Ovary (tissue), 9 donors: Measurements from ENCODE around the gene FARP1. TPM values are rescaled to one million over a fixed set of nuclear protein-coding genes. Genes with fewer than 3 reads are reported as not detected.

Source experiments
- DNase-seq, 5 donors: peaks; one replicate each; pipeline ENCODE4 v3.0.0-alpha.2; 2019 to 2020
- H3K27ac ChIP-seq, 2 donors: fragments of 200-600 bp; one replicate each; pipeline versions ENCODE4 v1.5.1 to v1.8.0; 2019 to 2022
- H3K27me3 ChIP-seq: fragments of 200-600 bp; one replicate; pipeline ENCODE4 v1.8.0; 2022
- H3K36me3 ChIP-seq: fragments of 200-600 bp; sonication (generic); one replicate; pipeline ENCODE4 v1.5.1; 2019
- H3K4me1 ChIP-seq: one replicate; pipeline ENCODE4 v1.8.1; 2013; ENCODE audit warnings: mild to moderate bottlenecking, moderate library complexity; ENCODE audit not compliant: insufficient read depth
- H3K4me3 ChIP-seq: fragments of 200-600 bp; sonication (generic); one replicate; pipeline ENCODE4 v1.5.1; 2017
- H3K9me3 ChIP-seq, 2 donors: fragments of 200-600 bp in 1 of 2; sonication (generic) in 1 of 2; one replicate each; pipeline versions ENCODE4 v1.5.1 to v1.8.1; 2013 to 2019; ENCODE audit warnings: mild to moderate bottlenecking in 1 of 2, moderate library complexity in 1 of 2
- CTCF ChIP-seq, 3 donors: fragments of 450-650 bp in 2 of 3; fragments of 200-600 bp in 1 of 3; IDR thresholded peaks; one replicate each; pipeline versions ENCODE4 v1.5.1 to v1.8.0; 2016 to 2022; ENCODE audit warnings: antibody characterized with exemption in 3 of 3, mild to moderate bottlenecking in 1 of 3
- EP300 ChIP-seq: sonication (generic); formaldehyde crosslinking; IDR thresholded peaks from one replicate; pipeline ENCODE4 v1.6.1; 2017; ENCODE audit warnings: antibody characterized with exemption
- POLR2A ChIP-seq: fragments of 450-650 bp; IDR thresholded peaks from one replicate; pipeline ENCODE4 v1.6.1; 2017; ENCODE audit warnings: antibody characterized with exemption, mild to moderate bottlenecking, moderate library complexity
- WGBS, 3 donors: extraction: QIAGEN DNeasy Blood & Tissue Kit in 1 of 3; methylation state at CpG; one replicate each; pipeline versions ENCODE4 v1.1.5 to v1.1.7; 2013 to 2017; 5-methylcytosine and 5-hydroxymethylcytosine counted together
- intact Hi-C, 4 donors: fragments of 100-400 bp; cut with DNase I; formaldehyde crosslinking; loops; one replicate each; pipeline versions ENCODE4 v1.11.0 to v1.15.1; 2022 to 2023
- polyA plus RNA-seq, 2 donors: library from polyadenylated mRNA; stranded (reverse); fragments of 200-250 nt in 1 of 2; fragments of 350-450 nt in 1 of 2; fragmentation: Illumina TruSeq in 1 of 2; extraction: RNeasy Lipid Tissue Mini Kit (QIAGEN cat#74804) in 1 of 2; gene quantifications; one replicate each; pipeline ENCODE4 v1.2.3, GENCODE V29; 2013 to 2014
- total RNA-seq, 7 donors: library from RNA; depleted of rRNA in 2 of 7; stranded (reverse); fragments of >200 nt in 2 of 7; fragmentation: NEBNext Ultra II Directional in 3 of 7; extraction: Animal tissue kit (Norgen Biotek cat#: 25700) in 3 of 7; gene quantifications; one replicate each; pipeline versions ENCODE4 v1.1.0 to v1.2.4, GENCODE V29; 2016 to 2023
- donor health status: DM: no; HTN: no; CAD: no; lungs with moderate emphysema.
- donor health status: DM: no; HTN: no; CAD: no.
- donor health status: Bipolar disorder and iron deficiency.
- donor health status: DM: yes; HTN: yes; CAD: no.
- donor health status: DM: no; HTN: no; CAD: no.
- donor health status: DM: yes; HTN: yes; CAD: no.

FARP1 gene
- total and polyA plus RNA-seq, 9 donors = 10.2 to 90.1 (median 35.6) TPM

- Histone ChIP-seq H3K27ac (no peak overlapping the region), H3K27me3 (no peaks in the 10 kb centered on the region), H3K4me1 (peaks cover 2% of the 10 kb centered on the region), H3K9me3 (no peaks in the 10 kb centered on the region), H3K36me3 (no peaks in the 10 kb centered on the region), H3K4me3 (no peak overlapping the region)
- TF ChIP-seq CTCF (IDR thresholded peaks at IDR 0.05) (no peak), POLR2A (no peak), EP300 (no peak)
- no peak for DNase-seq
- 88 to 94% (median 91%) methylated on average over 10 to 11 of the region's 11 CpGs for WGBS, 3 donors
- intact Hi-C loops = loop anchor here (5.0 to 10.0 kb wide), 6 partner anchors 129 to 301 kb away; partner anchors contain the start of genes STK24 (in 3 of the 4) and FARP1 (in 1 of the 4)
Measured at GRCh38 chr13:98446234-98446621, 303.3 kb downstream of the FARP1 start.

DNA sequence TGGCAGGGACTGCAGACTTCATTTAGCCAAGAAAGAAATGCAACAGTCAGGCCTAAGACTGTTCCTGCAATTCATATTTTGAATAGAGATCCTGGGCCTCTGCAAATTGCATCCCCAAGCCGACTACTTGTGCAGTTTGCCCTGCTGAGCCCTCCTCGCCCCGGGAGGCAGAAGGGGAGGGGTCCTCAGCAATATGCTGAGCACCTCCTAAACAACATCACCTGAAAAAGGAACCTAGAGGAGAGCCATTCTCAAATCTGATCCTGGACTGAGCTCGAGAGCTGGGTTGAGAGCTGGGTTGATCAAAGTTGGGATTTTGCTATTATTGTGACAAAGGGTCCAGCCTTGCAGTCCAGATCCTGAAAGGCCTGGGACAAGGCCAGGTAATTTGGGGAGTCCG, 304.2 kb downstream of the FARP1 start:
- TF ChIP-seq EP300 (no peak), POLR2A (no peak), CTCF (IDR thresholded peaks at IDR 0.05) (no peak)
- Histone ChIP-seq H3K4me3 (no peak overlapping the region), H3K27ac (no peak overlapping the region), H3K4me1 (peaks cover 4% of the 10 kb centered on the region), H3K27me3 (no peaks in the 10 kb centered on the region), H3K36me3 (no peaks in the 10 kb centered on the region), H3K9me3 (no peaks in the 10 kb centered on the region)
- WGBS, 3 donors = 86 to 91% (median 87%) methylated on average over 5 of the region's 5 CpGs
- intact Hi-C loops = loop anchor here (5.0 to 10.0 kb wide), 6 partner anchors 128 to 302 kb away; partner anchors contain the start of genes STK24 (in 3 of the 4) and FARP1 (in 1 of the 4)
- no peak for DNase-seq

GRCh38 chr13:98447881-98448641, 305.2 kb downstream of the FARP1 start:
- Histone ChIP-seq H3K9me3 (no peaks in the 10 kb centered on the region), H3K4me1 (peaks cover 4% of the 10 kb centered on the region), H3K27me3 (no peaks in the 10 kb centered on the region), H3K27ac (no peak overlapping the region), H3K4me3 (no peak overlapping the region), H3K36me3 (no peaks in the 10 kb centered on the region)
- DNase-seq = peak in 3 of 5 donors; percentile 51 to 63 (median 59)
- no peak for TF ChIP-seq POLR2A
- TF ChIP-seq CTCF (IDR thresholded peaks at IDR 0.05) = no peak
- TF ChIP-seq EP300 = no peak
- WGBS, 3 donors = 74 to 78% (median 76%) methylated on average over 28 of the region's 28 CpGs
- intact Hi-C loops = loop anchor here (5.0 to 10.0 kb wide), 6 partner anchors 127 to 303 kb away; partner anchors contain the start of genes STK24 (in 3 of the 4) and FARP1 (in 1 of the 4)

DNA sequence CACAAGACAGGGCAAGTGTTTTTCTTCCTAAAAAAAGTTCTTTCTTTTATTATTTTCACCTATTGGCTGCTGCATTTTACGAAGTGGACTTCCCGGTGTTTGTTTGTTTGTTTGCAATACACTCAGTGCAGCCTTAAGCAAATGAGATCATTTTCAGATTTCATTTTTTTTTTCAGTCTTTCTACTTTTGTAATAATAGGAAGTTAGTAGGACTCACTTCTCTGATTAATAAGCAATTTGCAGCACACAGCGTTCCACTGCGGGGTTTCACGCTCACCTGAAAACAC, 305.7 kb downstream of the FARP1 start:
- Histone ChIP-seq H3K36me3 (no peaks in the 10 kb centered on the region), H3K27ac (no peak overlapping the region), H3K4me3 (no peak overlapping the region), H3K27me3 (no peaks in the 10 kb centered on the region), H3K9me3 (no peaks in the 10 kb centered on the region), H3K4me1 (peaks cover 4% of the 10 kb centered on the region)
- no peak for DNase-seq
- TF ChIP-seq POLR2A = no peak
- no peak for TF ChIP-seq EP300
- intact Hi-C loops = loop anchor here (5.0 to 10.0 kb wide), 6 partner anchors 126 to 304 kb away; partner anchors contain the start of genes STK24 (in 3 of the 4) and FARP1 (in 1 of the 4)
- WGBS, 3 donors = 84 to 96% (median 90%) methylated on average over 5 of the region's 5 CpGs

DNA sequence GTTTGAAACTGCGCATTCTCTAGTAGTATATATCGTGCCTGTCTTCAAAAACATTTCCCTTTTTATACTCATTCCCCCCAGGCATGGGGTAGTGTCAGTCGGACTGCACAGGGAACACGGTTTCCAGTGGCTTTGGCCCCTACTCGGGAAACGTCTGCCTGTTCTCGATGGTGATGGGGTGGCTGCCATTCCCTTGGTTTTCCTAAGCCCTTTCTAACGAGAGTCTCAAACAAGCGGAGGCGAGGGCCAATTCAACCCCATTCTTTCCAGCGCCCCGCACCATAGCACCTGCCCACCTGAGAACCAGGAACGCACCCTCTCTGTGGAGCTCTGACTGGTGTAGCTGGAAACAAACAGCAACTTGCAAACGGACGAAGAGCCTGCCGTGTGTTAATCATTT, 306.4 kb downstream of the FARP1 start:
- no peak for TF ChIP-seq EP300
- 88 to 90% (median 90%) methylated on average over 16 of the region's 16 CpGs for WGBS, 3 donors
- Histone ChIP-seq H3K27ac (no peak overlapping the region), H3K4me3 (no peak overlapping the region), H3K4me1 (peaks cover 4% of the 10 kb centered on the region), H3K9me3 (no peaks in the 10 kb centered on the region), H3K36me3 (no peaks in the 10 kb centered on the region), H3K27me3 (no peaks in the 10 kb centered on the region)
- intact Hi-C loops = loop anchor here (5.0 to 10.0 kb wide), 6 partner anchors 126 to 304 kb away; partner anchors contain the start of genes STK24 (in 3 of the 4) and FARP1 (in 1 of the 4)
- no peak for DNase-seq
